IPS-18c (cell line): Measurements from ENCODE around the gene ZNF799.
A peak's percentile ranks its signal among the peaks of the same experiment; 100 is the strongest.
"Not testable (repeated sequence)": the region's sequence is repeated elsewhere in the genome, so short reads cannot be mapped to it uniquely, and the experiment has no call there.

Source experiments
- H3K4me3 ChIP-seq: 2 replicates; pipeline ENCODE4 v1.7.0; 2013; ENCODE audit warnings: low read depth, mild to moderate bottlenecking, low read length, moderate library complexity; ENCODE audit not compliant: insufficient read depth
- H3K9me3 ChIP-seq: one replicate; pipeline ENCODE4 v1.6.1; 2013; ENCODE audit warnings: mild to moderate bottlenecking, low read length, moderate library complexity; ENCODE audit not compliant: control insufficient read depth, insufficient read depth

The ZNF799 gene

GRCh38 chr19:12400633-12401502, at the start of gene ZNF799:
Gene ZNF799 (minus strand): TSS chr19:12401271. CDS start chr19:12401070, 201 bp downstream.
- Histone ChIP-seq H3K9me3 (no peaks in the 10 kb centered on the region), H3K4me3 (peak within 1 kb of the TSS; percentile 68)

DNA sequence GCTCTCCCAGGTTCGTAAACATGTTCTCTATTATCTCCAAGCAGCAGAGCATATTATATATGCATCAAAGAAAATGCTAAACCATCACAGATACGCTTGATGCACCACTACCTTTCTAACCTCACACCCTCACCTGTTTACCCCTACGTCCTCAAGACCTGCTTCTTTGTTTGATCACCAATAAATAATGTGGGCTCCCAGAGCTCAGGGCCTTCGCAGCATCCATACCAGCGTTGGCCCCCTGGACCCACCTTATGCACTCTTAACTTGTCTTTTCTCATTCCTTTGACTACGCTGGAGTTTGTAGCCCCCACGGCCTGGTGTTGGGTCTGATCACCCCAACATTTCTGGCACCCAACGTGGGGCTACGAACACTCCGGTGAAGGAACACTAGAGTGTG, 49.8 kb upstream of the ZNF799 start:
- H3K4me3 ChIP-seq, result no peak overlapping the region
- peaks cover 10% of the 10 kb centered on the region for H3K9me3 ChIP-seq

- H3K4me3 ChIP-seq, result no peak overlapping the region
- H3K9me3 ChIP-seq, result peaks cover 10% of the 10 kb centered on the region
Observed at GRCh38 chr19:12448808-12449207, 47.7 kb upstream of the ZNF799 start.

DNA sequence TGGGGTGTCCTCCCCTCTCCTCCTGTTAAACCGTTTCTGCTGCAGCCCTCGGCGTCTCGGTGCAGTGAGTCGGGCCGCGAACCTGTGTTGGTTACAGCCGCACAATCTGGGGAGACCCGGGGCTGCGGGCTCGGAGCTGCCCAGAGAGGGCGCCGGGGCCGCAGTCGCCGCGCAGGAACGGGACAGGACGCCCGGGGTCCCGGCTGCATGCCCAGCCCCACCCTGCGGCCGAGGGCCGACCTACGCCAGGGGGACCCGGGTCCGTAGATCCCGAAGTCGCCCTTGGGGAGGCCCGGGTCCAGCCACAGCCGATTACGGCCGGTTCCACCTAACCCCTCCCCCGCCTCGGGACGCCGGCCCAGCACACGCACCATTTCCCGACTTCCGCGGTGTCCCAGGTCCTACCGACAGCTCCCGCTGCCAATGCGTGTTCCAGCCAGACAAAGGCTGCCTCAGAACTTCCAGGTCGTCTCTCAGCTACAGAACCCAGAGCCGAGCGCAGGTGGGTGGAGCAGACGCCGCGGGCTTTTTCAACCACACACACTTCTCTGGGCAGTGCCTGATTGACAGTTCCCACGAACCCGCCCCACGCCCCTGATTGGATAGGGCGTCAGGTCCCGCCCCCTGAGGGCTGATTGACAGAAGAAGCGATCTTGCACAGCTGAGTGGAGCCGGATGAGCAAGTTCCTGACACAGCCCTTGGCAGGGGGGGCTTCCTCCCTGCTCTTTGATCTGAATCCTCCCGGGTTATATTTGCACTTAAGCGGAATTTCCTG, 39.7 kb upstream of the ZNF799 start, which contains the start of gene ZNF443:
Gene ZNF443, minus strand, starts transcription at position 481 of the 776 bp plus-strand sequence. Its CDS starts 107 bp downstream, at position 374.
- peaks cover 3% of the 10 kb centered on the region for H3K9me3 ChIP-seq
- H3K4me3 ChIP-seq, result peak within 1 kb of the TSS; percentile 70

- not testable (repeated sequence) for H3K9me3 ChIP-seq
- H3K4me3 ChIP-seq, result peak overlapping the region; percentile 70
Observed at GRCh38 chr19:12439686-12440540, 38.8 kb upstream of the ZNF799 start.

DNA sequence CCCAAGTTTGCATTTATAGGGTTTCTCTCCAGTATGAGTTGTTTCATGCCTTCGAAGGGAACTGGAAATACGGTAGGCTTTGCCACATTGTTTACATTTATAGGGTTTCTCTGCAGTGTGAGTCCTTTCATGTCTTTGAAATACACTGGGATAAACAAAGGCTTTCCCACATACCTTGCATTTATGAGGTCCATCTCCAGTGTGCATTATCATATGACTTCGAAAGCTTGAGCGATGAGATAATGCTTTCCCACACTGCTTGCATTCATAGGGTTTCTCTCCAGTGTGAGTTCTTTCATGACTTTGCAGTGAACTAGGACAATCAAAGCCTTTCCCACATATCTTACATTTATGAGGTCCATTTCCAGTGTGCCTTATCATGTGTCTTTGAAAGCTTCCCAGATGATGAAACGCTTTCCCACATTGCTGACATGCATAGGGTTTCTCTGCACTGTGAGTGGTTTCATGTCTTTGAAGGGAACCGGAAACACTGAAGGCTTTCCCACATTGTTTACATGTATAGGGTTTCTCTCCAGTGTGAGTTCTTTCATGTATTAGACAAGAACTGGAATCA, 29.7 kb upstream of the ZNF799 start:
- not testable (repeated sequence) for H3K4me3 ChIP-seq, H3K9me3 ChIP-seq

GRCh38 chr19:12425888-12426274, 24.8 kb upstream of the ZNF799 start:
- peaks cover 5% of the 10 kb centered on the region for H3K9me3 ChIP-seq

DNA sequence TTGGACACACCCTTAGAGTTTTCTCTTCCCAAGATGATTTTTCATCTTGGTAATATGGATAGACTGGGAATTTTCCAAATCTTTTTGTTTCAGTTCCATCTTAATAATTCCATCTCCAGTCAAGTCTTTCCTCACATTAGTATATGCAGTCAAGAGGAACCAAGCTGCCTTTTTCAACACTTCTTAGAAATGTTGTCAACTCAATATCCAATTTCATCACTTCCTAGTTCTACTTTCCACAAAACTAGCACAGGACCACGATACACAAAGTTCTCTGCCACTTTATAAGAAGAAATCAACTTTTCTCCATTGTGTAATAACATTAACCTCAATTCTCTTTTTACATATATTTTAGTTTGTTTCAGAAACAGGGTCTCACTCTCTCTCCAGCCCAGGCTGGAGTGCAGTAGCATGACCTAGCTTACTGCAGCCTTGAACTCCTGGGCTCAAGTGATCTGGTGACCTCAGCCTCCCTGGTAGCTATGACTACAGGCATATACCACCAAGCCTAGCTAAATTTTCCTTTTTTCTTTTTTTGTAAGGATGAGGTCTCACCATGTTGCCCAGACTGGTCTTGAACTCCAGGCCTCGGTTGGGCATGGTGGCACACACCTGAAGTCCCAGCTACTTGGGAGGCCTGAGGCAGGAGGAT, 24.3 kb upstream of the ZNF799 start:
- H3K4me3 ChIP-seq, result no peak overlapping the region
- H3K9me3 ChIP-seq, result peaks cover 5% of the 10 kb centered on the region

More at GRCh38 chr19:12425888-12426274, 24.8 kb upstream of the ZNF799 start:
- H3K4me3 ChIP-seq, result no peak overlapping the region

- not testable (repeated sequence) for H3K4me3 ChIP-seq, H3K9me3 ChIP-seq
Observed at GRCh38 chr19:12417273-12417672, 16.2 kb upstream of the ZNF799 start.

GRCh38 chr19:12411893-12412292, 10.8 kb upstream of the ZNF799 start:
- H3K4me3 ChIP-seq, result no peak overlapping the region
- peaks cover 2% of the 10 kb centered on the region for H3K9me3 ChIP-seq

DNA sequence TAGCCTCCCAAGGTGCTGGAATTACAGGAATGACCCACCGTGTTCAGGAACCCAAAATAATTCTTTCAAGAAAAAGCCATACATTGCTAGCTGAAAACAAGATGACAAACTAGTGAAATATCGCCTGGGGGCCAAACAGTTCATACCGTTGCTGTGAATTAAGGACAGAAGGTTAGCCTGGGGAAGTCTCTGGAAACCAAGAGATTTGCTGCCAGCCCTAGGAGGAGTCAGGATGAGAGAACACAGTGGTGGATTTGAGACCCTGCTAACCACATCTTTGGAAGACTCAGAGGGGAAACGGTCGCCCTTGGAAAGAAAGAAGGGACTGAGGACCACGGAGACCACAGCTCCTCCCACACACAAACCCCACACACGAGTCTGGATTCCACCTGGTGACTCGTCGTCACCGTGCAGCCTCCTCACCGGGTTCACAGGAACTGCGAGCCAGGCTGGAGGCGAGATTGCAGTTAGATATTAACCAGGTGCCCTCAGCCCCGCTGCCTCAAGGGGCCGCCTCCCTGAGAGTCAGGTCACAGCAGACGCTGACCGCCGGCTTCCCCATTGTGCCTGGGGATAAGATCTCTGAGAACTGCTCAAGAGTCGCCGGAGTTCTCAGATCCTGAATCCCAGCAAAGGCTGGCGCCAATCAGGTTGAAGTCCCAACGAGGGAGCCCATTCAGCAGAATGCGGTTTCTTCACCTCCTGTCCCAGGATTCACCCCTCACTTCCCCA, 1.0 kb downstream of the ZNF799 start:
- peak overlapping the region; percentile 68 for H3K4me3 ChIP-seq
- H3K9me3 ChIP-seq, result not testable (repeated sequence)

- H3K9me3 ChIP-seq, result not testable (repeated sequence)
Observed at GRCh38 chr19:12391148-12391547, 9.9 kb downstream of the ZNF799 start.

DNA sequence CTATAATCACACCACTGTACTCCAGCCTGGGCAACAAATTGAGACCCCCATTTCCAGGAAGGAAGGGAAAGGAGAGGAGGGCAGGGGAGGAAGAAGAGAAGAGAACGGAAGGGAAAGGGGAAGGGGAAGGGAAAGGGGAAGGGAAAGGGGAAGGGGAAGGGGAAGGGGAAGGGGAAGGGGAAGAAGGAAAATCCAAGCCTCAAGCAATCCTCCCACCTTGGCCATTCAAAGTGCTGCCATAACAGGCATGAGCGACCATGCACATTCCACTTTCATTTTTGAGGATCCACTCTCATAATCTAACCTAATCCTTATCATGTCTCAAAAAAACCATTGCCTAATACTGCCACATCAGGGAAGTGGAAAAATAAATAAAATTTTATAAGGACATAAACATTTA, 14.7 kb downstream of the ZNF799 start:
- not testable (repeated sequence) for H3K9me3 ChIP-seq, H3K4me3 ChIP-seq

More at GRCh38 chr19:12391148-12391547, 9.9 kb downstream of the ZNF799 start:
- not testable (repeated sequence) for H3K4me3 ChIP-seq

- Histone ChIP-seq H3K9me3 (peaks cover 13% of the 10 kb centered on the region), H3K4me3 (no peak overlapping the region)
Observed at GRCh38 chr19:12380444-12380737, 20.7 kb downstream of the ZNF799 start.

DNA sequence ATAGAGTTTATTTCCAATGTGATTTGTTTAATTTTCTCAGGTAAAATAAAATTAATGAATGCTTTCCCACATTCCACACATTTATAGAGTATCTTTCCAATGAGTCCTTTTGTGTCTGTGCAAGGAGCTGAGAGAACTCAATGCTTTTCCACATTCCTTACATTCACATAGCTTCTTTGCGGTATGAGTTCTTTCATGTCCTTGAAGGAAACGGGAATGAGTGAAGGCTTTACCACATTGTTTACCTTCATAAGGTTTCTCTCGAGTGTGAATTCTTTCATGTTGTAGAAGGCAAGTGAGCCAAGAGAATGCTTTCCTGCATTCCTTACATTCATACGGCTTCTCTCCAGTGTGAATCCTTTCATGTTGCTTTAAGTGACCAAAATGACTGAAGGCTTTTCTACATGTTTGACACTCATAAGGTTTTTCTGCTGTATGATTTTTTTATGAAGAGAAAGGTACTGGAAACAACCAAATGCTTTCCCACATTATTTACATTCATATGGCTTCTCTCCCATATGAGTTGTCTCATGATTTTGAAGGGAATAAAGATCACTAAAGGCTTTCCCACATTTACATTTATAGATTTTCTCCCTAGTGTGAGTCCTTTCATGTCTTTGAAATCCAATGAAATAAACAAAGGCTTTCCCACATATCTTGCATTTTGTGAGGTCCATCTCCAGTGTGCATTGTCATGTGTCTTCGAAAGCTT, 21.2 kb downstream of the ZNF799 start:
- H3K4me3 ChIP-seq, result no peak overlapping the region
- peaks cover 13% of the 10 kb centered on the region for H3K9me3 ChIP-seq
